Measurements from ENCODE around the gene POR.

Gene POR

GRCh38 chr7:75980430-75981202 lies 65.7 kb downstream of the POR start:
- no peak overlapping the region for H3K4me3 ChIP-seq (ENCODE audit: low read depth, low read length)
- no peak for DNase-seq (ENCODE audit: low read depth)
- TF ChIP-seq MAX (IDR thresholded peaks at IDR 0.05; ENCODE audit: low read depth, low read length) (no peak), MYC (IDR thresholded peaks at IDR 0.05; ENCODE audit: low read depth, low read length) (no peak), POLR2A (IDR thresholded peaks at IDR 0.05; ENCODE audit: extremely low read depth, insufficient read length) (no peak)
- TF ChIP-seq, protein P1, sequence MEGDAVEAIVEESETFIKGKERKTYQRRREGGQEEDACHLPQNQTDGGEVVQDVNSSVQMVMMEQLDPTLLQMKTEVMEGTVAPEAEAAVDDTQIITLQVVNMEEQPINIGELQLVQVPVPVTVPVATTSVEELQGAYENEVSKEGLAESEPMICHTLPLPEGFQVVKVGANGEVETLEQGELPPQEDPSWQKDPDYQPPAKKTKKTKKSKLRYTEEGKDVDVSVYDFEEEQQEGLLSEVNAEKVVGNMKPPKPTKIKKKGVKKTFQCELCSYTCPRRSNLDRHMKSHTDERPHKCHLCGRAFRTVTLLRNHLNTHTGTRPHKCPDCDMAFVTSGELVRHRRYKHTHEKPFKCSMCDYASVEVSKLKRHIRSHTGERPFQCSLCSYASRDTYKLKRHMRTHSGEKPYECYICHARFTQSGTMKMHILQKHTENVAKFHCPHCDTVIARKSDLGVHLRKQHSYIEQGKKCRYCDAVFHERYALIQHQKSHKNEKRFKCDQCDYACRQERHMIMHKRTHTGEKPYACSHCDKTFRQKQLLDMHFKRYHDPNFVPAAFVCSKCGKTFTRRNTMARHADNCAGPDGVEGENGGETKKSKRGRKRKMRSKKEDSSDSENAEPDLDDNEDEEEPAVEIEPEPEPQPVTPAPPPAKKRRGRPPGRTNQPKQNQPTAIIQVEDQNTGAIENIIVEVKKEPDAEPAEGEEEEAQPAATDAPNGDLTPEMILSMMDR (IDR thresholded peaks at IDR 0.05; ENCODE audit: low read depth, low read length), result no peak

GRCh38 chr7:75981203-75981452 lies 66.2 kb downstream of the POR start:
- no peak overlapping the region for H3K4me3 ChIP-seq (ENCODE audit: low read depth, low read length)
- DNase-seq (ENCODE audit: low read depth), result no peak
- TF ChIP-seq MYC (IDR thresholded peaks at IDR 0.05; ENCODE audit: low read depth, low read length) (no peak), MAX (IDR thresholded peaks at IDR 0.05; ENCODE audit: low read depth, low read length) (no peak), POLR2A (IDR thresholded peaks at IDR 0.05; ENCODE audit: extremely low read depth, insufficient read length) (no peak)
- TF ChIP-seq, protein P1 (IDR thresholded peaks at IDR 0.05; ENCODE audit: low read depth, low read length), result no peak

GRCh38 chr7:75981453-75982305 lies 66.7 kb downstream of the POR start:
- DNase-seq (ENCODE audit: low read depth), result no peak
- H3K4me3 ChIP-seq (ENCODE audit: low read depth, low read length), result no peak overlapping the region
- no peak for TF ChIP-seq MAX (IDR thresholded peaks at IDR 0.05; ENCODE audit: low read depth, low read length)
- TF ChIP-seq MYC (IDR thresholded peaks at IDR 0.05; ENCODE audit: low read depth, low read length), result no peak
- TF ChIP-seq, protein P1 (IDR thresholded peaks at IDR 0.05; ENCODE audit: low read depth, low read length), result no peak
- no peak for TF ChIP-seq POLR2A (IDR thresholded peaks at IDR 0.05; ENCODE audit: extremely low read depth, insufficient read length)

DNA sequence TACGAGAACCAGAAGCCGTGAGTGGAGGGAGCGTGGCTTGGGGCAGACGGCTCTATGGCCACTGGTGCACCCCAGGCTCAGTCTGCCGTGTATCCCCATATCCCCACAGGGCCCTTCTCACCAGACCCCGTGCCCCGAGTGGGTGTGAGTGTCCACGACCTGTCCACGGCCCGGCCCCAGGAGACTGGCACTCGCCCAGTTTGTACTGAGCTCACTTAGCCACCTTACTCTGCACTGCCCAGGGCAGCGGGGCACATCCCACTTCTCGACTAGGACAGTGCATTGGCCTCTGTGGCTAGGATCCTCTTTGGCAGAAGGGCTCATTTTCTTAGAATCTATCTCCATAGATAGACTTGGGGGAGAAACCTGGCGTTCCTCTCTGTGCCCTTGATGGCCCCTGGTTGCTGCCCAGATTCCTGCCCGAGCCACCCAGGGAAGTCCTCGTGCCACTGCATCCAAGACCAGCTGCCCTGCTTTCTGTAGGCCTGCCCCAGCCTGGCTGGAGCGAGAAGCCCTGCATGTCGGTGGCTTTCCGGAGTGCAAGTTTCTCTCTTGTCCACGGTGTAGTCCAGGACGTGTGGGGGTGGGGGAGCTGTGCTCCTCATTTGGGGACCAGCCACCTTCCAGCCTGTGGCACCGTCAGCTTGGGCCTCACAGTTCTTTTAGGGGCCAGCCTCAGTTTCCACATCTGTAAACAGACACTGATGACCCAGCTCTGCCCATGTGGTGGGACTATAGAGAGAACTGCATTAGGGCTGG lies 67.5 kb downstream of the POR start:
- no peak overlapping the region for H3K4me3 ChIP-seq (ENCODE audit: low read depth, low read length)
- TF ChIP-seq, protein P1 (IDR thresholded peaks at IDR 0.05; ENCODE audit: low read depth, low read length), result no peak
- TF ChIP-seq MYC (IDR thresholded peaks at IDR 0.05; ENCODE audit: low read depth, low read length) (no peak), MAX (IDR thresholded peaks at IDR 0.05; ENCODE audit: low read depth, low read length) (no peak), POLR2A (IDR thresholded peaks at IDR 0.05; ENCODE audit: extremely low read depth, insufficient read length) (no peak)
- DNase-seq (ENCODE audit: low read depth), result no peak

- no peak overlapping the region for H3K4me3 ChIP-seq (ENCODE audit: low read depth, low read length)
- TF ChIP-seq POLR2A (IDR thresholded peaks at IDR 0.05; ENCODE audit: extremely low read depth, insufficient read length), result no peak
- no peak for TF ChIP-seq MYC (IDR thresholded peaks at IDR 0.05; ENCODE audit: low read depth, low read length)
- TF ChIP-seq, protein P1 (IDR thresholded peaks at IDR 0.05; ENCODE audit: low read depth, low read length), result no peak
- no peak for DNase-seq (ENCODE audit: low read depth)
Measured at GRCh38 chr7:75983471-75984129, 68.6 kb downstream of the POR start.
